ENCODE results near the gene FILIP1L.

FILIP1L gene

DNA sequence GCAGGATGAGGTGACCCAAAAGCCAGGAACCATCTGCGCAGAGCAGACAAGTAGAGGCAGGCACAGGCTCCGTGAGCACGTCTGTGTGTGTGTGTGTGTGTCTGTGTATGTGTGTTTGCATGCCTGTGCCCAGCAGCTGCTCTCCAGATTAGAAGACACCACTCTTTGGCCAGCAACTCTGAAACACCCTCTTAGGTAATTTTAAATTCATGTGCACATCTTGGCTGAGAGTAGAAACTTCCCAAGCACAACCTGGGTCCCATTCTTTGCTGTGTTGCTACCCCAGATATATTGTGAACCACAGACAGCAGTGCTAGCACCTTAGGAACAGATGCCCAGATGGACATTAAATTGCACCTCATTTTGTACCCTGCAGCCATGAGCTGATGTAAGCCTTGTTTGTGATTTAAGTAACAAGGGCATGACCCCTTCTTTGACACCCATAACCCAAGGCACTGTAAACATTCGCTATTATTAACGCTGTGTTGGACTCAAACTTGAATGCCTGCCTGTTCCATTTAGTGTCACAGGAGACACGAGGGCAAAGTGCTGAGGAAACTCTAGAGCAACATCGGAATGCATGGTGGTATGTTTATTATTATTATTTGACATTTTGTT, at the start of gene FILIP1L:
FILIP1L (minus strand) TSS at position 89 of the 618 bp plus-strand sequence.
- no peak for DNase-seq

- DNase-seq, result no peak
Measured at GRCh38 chr3:100163787-100164186, 49.5 kb upstream of the FILIP1L start.

- no peak for DNase-seq
Measured at GRCh38 chr3:100160521-100160920, 46.2 kb upstream of the FILIP1L start.

- DNase-seq, result no peak
Measured at GRCh38 chr3:100159331-100160153, 45.2 kb upstream of the FILIP1L start.

GRCh38 chr3:100158918-100159330, 44.6 kb upstream of the FILIP1L start:
- no peak for DNase-seq

- DNase-seq, result no peak
Measured at GRCh38 chr3:100157685-100158084, 43.4 kb upstream of the FILIP1L start.

DNA sequence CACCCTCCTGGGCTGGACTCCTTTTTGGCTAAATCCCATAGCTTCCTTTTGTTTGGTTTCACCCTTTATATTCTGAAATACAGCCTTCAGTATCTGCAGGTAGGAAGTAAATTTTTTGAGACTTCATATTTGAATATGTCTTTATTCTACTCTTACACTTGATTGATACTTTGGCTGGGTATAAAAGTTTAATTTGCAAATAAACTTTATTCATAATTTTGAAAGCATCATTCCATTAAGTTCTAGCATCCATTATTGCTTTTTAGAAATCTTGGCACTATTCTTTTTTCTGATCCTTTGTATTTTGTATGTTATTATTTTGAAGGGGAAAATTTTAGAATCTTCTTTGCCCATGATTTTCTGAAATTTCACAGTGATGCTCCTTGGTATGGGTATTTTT, 41.3 kb upstream of the FILIP1L start:
- no peak for DNase-seq

DNA sequence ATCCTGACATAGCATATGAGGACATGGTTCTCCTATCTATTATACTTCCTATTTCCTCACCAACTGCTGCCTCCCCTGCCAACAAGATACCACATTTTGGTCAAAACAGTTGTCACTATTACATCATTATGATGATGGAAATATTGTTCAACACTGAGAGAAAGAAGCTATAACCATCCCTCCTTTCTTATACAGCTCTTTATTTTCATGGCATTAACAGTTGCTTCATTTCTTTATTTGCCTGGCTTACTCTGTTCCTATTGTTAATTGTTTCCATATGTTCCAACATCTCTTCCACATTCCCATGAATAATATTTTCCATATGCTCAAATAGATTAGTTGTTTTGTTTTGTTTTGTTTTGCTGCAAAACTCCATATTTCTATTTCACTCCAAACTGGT, 40.8 kb upstream of the FILIP1L start:
- no peak for DNase-seq

DNA sequence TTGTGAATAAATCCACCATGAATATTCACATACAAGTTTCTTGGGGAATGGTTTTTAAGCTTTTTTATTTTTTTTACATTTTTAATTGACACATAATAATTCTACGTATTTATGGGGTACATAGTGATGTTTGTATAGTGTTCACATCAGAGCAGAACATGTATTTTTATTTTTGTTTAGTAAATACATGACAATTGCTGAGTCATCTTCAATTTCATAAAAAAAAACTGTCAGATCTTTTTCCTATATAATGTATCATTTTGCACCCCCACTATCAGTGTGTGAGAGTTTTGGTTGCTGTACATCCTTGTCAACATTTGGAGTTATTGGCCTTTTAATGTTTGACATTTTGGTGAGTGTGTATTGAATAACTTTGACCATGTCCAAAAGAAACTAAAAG, 39.9 kb upstream of the FILIP1L start:
- DNase-seq, result no peak

DNA sequence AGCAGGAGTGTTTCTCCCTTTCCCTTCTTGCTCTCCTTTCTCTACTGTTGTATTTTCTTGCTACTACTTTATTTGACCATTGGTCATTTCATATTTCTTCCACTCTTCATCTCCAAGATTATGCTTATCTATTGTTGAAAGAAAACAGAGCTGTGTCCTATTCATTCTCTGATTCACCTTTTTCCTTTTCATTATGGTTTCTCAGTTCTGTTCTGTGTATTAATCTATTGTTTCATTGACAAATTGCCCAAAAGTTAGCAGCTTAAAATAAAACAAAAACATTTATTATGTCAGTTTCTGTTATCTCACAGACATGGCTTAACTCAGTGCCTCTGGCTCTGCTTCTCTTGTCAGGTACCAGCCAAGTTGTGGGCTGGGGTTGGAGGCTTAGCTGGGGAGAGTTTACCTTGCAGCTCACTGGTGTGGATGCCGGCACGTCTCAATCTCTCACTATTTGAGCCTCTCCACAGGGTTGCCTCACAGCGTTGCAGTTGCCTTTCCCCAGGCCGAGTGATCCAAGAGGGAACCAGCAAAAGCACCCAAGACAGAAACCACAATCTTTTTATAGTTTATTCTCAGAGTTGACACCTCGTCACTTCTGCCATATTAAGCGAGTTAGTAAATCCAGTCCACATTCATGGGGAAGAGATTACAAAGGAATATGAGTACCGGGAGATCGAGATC, 36.9 kb upstream of the FILIP1L start:
- no peak for DNase-seq

DNA sequence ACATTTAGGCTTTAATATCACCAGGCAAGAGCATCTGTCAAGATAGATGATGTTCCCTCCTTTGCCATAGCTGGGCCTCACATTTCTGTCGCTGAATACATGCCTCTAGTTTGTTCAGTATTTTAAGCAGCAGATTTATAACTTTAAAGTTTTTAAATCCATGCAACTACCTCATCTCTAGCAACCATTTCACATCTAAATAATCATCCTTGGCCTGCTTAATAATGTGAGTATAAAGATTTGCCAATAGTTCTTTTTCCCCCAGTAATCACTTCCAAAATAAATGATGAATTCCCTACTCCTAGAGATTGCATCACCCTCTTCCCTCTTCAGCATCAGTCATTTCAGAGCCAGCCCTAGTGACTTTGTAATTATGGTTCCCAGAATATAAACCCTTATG, 36.2 kb upstream of the FILIP1L start:
- no peak for DNase-seq

GRCh38 chr3:100149713-100150415, 35.6 kb upstream of the FILIP1L start:
- DNase-seq, result no peak

DNA sequence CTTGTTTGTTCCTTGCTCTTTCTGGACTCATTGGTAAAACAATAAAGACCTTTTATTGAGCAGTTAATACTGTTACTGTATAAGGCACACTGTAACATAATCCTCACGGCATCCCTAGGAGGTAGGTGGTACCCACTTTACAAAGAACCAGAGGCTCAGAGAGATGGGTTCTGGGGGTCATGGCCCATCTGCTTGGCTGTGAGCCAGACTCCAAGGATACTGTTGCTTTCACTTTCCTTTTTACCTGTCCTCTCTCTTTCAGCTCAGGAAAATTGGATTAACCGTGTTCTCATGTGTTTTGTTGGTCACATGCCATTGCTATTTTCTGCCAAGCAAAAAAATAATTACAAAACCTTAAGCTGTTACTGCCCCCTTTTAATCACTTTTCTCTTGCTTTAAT, 34.8 kb upstream of the FILIP1L start:
- DNase-seq, result no peak

- no peak for DNase-seq
Measured at GRCh38 chr3:100144255-100144866, 30.1 kb upstream of the FILIP1L start.

- no peak for DNase-seq
Measured at GRCh38 chr3:100141586-100141985, 27.3 kb upstream of the FILIP1L start.

DNA sequence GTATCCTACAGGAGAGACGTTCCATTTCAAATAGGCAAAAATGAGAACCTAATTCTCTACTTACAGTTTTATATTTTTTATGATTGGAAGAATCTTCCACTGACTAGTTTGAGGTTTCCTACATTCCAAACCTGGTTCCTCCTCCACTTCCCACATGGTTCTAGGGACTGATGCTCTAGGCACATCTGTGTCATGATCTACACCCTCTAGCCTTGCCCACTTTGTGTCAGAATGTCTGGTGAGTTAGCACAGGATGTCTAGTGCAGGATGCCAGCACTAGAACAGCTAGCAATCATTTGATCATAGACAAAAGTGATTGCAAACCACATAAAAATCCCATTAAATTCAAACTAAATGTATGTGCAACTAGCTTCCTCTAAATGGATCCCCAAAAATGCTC, 26.7 kb upstream of the FILIP1L start:
- no peak for DNase-seq

DNA sequence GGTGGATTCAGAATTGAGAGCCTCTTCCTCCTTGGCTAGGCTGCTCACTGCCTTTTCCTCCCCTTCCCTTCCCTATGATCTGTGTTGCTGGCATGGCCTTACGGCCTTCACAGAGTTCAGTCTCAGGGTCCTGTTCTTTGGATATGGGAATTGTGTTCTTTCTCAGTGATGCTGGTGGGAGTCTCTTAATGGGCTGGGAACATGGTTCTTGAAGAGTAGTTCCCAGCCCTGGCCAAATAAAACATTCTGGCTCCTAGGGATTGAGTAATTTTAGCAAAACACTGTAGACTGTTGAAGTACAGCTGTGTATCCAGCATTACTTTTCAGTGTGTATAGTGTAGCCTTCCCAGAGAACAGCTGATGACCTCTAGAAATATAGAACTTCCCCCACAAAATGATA, 22.6 kb upstream of the FILIP1L start:
- DNase-seq, result no peak

DNA sequence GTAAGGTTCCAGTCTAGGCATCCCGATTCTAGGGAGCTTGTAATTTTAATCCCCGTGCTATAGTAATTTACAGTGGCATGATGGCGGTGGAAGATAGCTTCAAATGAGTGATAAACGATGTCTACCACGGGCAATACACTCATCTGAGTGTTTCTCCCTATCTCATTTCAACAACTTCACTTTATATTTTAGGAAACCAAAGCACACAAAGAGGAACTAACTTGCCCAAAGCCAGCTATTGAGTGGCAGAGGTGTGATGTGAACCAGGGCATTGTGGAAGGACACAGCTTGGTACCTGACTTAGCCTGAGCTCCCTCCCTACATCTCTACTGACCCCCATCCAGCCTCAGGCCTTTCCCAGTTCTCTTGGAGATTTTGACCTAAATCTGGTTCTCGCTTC, 16.9 kb upstream of the FILIP1L start:
- no peak for DNase-seq

- DNase-seq, result no peak
Measured at GRCh38 chr3:100129941-100130340, 15.6 kb upstream of the FILIP1L start.

DNA sequence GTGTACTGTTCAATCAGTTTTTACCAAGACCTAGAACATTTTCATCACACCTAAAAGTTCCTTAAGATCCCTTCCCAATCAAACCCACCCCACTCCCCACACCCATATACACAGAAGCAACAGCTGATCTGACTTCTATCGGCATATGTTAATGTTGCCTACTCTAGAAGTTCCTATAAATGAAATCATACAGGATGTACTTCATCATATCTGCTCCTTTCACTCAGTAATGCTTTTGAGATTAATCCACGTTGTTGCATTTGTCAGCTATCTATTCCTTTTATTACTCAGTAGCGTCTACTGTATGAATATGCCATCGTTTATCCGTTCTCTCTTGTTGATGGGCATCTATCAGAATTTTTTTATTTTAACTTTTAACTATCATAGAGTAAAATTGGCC, 14.3 kb upstream of the FILIP1L start:
- no peak for DNase-seq

DNA sequence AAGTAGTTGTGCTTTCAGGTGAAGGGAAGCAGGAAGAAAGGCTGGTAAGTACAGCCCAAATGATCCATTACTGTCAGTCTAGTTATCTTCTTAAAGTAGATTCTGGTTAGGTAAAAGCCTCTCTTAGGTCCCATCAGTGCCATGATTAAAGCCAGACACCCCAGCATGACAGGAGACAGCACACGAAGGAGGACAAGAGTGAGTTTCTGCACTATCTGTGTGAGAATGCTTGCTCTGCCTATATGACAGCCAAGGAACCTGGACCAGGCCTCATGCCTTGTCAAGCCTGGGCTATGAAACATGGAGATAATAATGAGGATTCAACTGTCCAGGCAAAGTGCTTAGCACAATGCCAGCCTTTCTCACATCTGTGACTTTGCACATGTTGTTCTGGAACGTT, 13.5 kb upstream of the FILIP1L start:
- DNase-seq, result no peak

DNA sequence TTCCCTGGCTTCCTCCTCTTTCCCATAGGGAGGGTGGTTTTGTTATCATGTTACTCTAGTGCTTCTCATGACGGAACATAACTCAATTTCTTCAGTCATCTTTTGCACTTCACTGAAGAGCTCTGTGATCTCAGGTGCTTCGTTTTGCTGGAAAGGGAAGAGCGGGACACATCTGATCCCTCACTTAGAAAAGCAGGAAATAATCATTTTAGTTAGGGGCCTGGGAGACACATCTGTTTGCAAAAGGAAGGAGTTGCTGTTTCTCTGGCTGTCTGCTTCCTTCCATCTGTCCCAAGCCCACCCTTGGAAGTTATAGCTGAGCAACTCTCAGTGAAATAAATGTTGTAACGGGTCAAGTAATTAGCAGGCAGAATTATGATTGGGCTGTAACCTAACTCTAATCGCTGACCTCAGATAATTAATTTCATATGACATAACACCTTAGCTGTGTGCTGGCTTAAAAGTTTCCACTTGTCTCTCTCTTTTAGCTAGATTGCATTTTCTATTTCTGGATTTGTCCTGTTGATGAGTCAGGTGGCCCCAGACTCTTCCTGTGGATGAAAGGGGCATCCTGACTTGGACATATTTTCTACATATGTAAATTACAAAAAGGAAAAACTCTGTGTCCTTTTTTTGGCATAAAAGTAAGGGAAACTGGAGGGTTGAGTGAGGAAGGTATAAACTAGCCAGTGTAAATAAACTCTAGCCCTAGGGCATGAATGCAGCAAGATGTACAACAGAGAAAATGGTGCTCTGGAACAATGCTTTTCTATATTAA, 11.0 kb upstream of the FILIP1L start:
- DNase-seq, result no peak
